COLO668 (cell line): ENCODE measurements around the gene STAMBP.
"Not testable (repeated sequence)": the region's sequence is repeated elsewhere in the genome, so short reads cannot be mapped to it uniquely, and the experiment has no call there.

Source experiments
- DNase-seq: peaks from one replicate; lab custom pipeline; 2025; ENCODE audit not compliant: unreplicated experiment; lab: John Stamatoyannopoulos, UW

STAMBP gene

GRCh38 chr2:73903949-73904613 is 75.3 kb downstream of the STAMBP start:
- not testable (repeated sequence) for DNase-seq

GRCh38 chr2:73904952-73905351 is 76.2 kb downstream of the STAMBP start:
- DNase-seq: no peak

GRCh38 chr2:73906847-73907505 is 78.2 kb downstream of the STAMBP start:
- no peak for DNase-seq

GRCh38 chr2:73907840-73908452 is 79.2 kb downstream of the STAMBP start:
- peak; percentile 71 for DNase-seq

GRCh38 chr2:73908689-73909652 is 80.2 kb downstream of the STAMBP start:
- DNase-seq: no peak

GRCh38 chr2:73910873-73911547 is 82.2 kb downstream of the STAMBP start:
- DNase-seq: no peak

GRCh38 chr2:73911548-73912208 is 82.9 kb downstream of the STAMBP start:
- no peak for DNase-seq

GRCh38 chr2:73913414-73914054 is 84.8 kb downstream of the STAMBP start:
- DNase-seq: no peak

- no peak for DNase-seq
Observed at GRCh38 chr2:73914667-73915066, 85.9 kb downstream of the STAMBP start.

- DNase-seq: no peak
Observed at GRCh38 chr2:73915437-73915993, 86.8 kb downstream of the STAMBP start.

GRCh38 chr2:73916666-73917065 is 87.9 kb downstream of the STAMBP start:
- DNase-seq: no peak

GRCh38 chr2:73917296-73917695 is 88.5 kb downstream of the STAMBP start:
- DNase-seq: no peak

- DNase-seq: no peak
Observed at GRCh38 chr2:73917696-73918207, 89.0 kb downstream of the STAMBP start.

- no peak for DNase-seq
Observed at GRCh38 chr2:73918856-73919255, 90.1 kb downstream of the STAMBP start.

- no peak for DNase-seq
Observed at GRCh38 chr2:73919596-73920228, 91.0 kb downstream of the STAMBP start.

- peak; percentile 41 for DNase-seq
Observed at GRCh38 chr2:73920577-73921545, 92.1 kb downstream of the STAMBP start.

GRCh38 chr2:73921581-73921980 is 92.8 kb downstream of the STAMBP start:
- DNase-seq: no peak
